HepG2 (cell line): Measurements from ENCODE around the gene BGN. TPM values are rescaled to one million over a fixed set of nuclear protein-coding genes. Genes with fewer than 3 reads are reported as not detected.

Experiments used
- HOXA3 ChIP-seq: sonication (generic); formaldehyde crosslinking; IDR thresholded peaks from 2 replicates; pipeline ENCODE4 v1.5.0; 2020; ENCODE audit warnings: missing genetic modification reagents
- ZBTB38 ChIP-seq: sonication (generic); formaldehyde crosslinking; IDR thresholded peaks from 2 replicates; pipeline ENCODE4 v1.5.1; 2020; ENCODE audit warnings: mild to moderate bottlenecking, missing genetic modification reagents
- ZNF205 ChIP-seq: IDR thresholded peaks from 2 replicates; pipeline ENCODE4 v1.6.1; 2018; ENCODE audit warnings: missing biosample characterization, missing genetic modification reagents
- ZNF230 ChIP-seq: sonication (generic); formaldehyde crosslinking; IDR thresholded peaks from 2 replicates; pipeline ENCODE4 v1.4.0; 2020; ENCODE audit warnings: mild to moderate bottlenecking, missing genetic modification reagents
- ZNF234 ChIP-seq: sonication (generic); formaldehyde crosslinking; conservative IDR thresholded peaks from 2 replicates; pipeline ENCODE4 v1.5.1; 2020; ENCODE audit warnings: mild to moderate bottlenecking, missing genetic modification reagents
- ZNF264 ChIP-seq: sonication (generic); formaldehyde crosslinking; IDR thresholded peaks from 2 replicates; pipeline ENCODE4 v1.4.0; 2020; ENCODE audit warnings: missing genetic modification reagents
- ZNF317 ChIP-seq: sonication (generic); formaldehyde crosslinking; IDR thresholded peaks from 2 replicates; pipeline ENCODE4 v1.5.0; 2020; ENCODE audit warnings: mild to moderate bottlenecking, missing genetic modification reagents
- polyA plus RNA-seq, 8 experiments: library from polyadenylated mRNA; depleted of rRNA in 3 of 8; stranded (reverse) in 7 of 8; unstranded in 1 of 8; fragments of >200 nt; fragmentation: Illumina TruSeq in 4 of 8; extraction: Trizol in 4 of 8; gene quantifications; 2 replicates each; pipeline versions ENCODE4 v1.2.1 to v1.2.3, GENCODE V29; 2011 to 2016; ENCODE audit warnings: low read depth in 4 of 8, missing spikeins in 1 of 8, mixed read lengths in 1 of 8; ENCODE audit not compliant: insufficient read depth in 1 of 8
- total RNA-seq, 5 experiments: library from RNA; depleted of rRNA; stranded (reverse); fragments of >200 nt; fragmentation: Illumina TruSeq; extraction: Trizol; gene quantifications; 2 replicates each; pipeline ENCODE4 v1.2.3, GENCODE V29; 2016; ENCODE audit warnings: low read depth in 1 of 5
- TF ChIP-seq, protein P1 (sequence below): sonication (generic); formaldehyde crosslinking; IDR thresholded peaks from 2 replicates; pipeline ENCODE4 v1.8.0; 2022; ENCODE audit warnings: missing genetic modification reagents, mild to moderate bottlenecking, borderline replicate concordance
- TF ChIP-seq, protein P2 (sequence below): IDR thresholded peaks from 2 replicates; pipeline ENCODE4 v1.6.1; 2018; ENCODE audit warnings: missing genetic modification reagents, mild to moderate bottlenecking, missing compliant biosample characterization
- TF ChIP-seq, protein P3 (sequence below): sonication (generic); formaldehyde crosslinking; conservative IDR thresholded peaks from 2 replicates; pipeline ENCODE4 v1.8.1; 2023; ENCODE audit warnings: missing genetic modification reagents
- TF ChIP-seq, protein P4 (sequence below): IDR thresholded peaks from 2 replicates; pipeline ENCODE4 v1.6.1; 2012; ENCODE audit warnings: inconsistent platforms
- TF ChIP-seq, protein P5 (sequence below): sonication (generic); formaldehyde crosslinking; IDR thresholded peaks from 2 replicates; pipeline ENCODE4 v1.9.0; 2021; ENCODE audit warnings: missing genetic modification reagents, mild to moderate bottlenecking, borderline replicate concordance

BGN gene
- total and polyA plus RNA-seq, 2 of the 13 experiments (the other 11 are each of a cell fraction or from before 2014, with no cell fraction given) = 0.18 to 0.63 TPM

DNA sequence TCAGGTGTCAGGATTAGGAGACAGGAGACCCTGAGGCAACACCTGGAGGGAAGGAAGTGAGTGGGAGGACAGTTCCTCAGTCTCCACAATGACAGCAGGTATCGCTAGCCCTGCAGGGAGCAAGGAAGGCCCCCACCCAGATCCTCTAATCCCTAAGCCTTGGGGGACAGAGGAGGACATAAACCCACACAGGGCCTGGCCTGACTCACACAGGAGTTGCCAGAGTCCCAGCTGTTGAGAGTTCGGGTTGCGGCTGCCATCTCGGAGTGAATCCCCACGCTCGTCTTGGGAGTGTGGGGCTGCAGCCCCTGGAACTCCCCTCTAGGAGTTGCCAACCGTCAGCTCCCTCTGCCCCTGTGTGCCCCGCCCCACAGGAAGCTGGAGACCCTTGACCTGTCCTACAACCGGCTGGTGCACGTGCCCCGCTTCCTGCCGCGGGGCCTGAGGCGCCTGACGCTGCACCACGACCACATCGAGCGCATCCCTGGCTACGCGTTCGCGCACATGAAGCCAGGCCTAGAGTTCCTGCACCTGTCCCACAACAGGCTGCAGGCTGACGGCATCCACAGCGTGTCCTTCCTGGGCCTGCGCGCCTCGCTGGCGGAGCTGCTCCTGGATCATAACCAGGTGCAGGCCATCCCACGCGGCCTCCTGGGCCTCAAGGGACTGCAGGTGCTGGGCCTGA is 9.2 kb upstream of the BGN start (continued):
- TF ChIP-seq, protein P1, sequence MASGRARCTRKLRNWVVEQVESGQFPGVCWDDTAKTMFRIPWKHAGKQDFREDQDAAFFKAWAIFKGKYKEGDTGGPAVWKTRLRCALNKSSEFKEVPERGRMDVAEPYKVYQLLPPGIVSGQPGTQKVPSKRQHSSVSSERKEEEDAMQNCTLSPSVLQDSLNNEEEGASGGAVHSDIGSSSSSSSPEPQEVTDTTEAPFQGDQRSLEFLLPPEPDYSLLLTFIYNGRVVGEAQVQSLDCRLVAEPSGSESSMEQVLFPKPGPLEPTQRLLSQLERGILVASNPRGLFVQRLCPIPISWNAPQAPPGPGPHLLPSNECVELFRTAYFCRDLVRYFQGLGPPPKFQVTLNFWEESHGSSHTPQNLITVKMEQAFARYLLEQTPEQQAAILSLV (CRISPR knock-in tag) = no peak
- peak; percentile 48; the same call in 1 of the 2 replicates for TF ChIP-seq HOXA3
- TF ChIP-seq ZBTB38 (CRISPR knock-in tag) = peak; percentile 95
- no peak for TF ChIP-seq ZNF234 (CRISPR knock-in tag)
- no peak for TF ChIP-seq ZNF264 (CRISPR knock-in tag)
- TF ChIP-seq, protein P2, sequence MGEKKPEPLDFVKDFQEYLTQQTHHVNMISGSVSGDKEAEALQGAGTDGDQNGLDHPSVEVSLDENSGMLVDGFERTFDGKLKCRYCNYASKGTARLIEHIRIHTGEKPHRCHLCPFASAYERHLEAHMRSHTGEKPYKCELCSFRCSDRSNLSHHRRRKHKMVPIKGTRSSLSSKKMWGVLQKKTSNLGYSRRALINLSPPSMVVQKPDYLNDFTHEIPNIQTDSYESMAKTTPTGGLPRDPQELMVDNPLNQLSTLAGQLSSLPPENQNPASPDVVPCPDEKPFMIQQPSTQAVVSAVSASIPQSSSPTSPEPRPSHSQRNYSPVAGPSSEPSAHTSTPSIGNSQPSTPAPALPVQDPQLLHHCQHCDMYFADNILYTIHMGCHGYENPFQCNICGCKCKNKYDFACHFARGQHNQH = no peak
- TF ChIP-seq, protein P3, sequence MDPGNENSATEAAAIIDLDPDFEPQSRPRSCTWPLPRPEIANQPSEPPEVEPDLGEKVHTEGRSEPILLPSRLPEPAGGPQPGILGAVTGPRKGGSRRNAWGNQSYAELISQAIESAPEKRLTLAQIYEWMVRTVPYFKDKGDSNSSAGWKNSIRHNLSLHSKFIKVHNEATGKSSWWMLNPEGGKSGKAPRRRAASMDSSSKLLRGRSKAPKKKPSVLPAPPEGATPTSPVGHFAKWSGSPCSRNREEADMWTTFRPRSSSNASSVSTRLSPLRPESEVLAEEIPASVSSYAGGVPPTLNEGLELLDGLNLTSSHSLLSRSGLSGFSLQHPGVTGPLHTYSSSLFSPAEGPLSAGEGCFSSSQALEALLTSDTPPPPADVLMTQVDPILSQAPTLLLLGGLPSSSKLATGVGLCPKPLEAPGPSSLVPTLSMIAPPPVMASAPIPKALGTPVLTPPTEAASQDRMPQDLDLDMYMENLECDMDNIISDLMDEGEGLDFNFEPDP = 0 out of 2 replicates have a peak, but pooled peaks have one; percentile 21
- TF ChIP-seq ZNF205 (CRISPR knock-in tag) = no peak
- TF ChIP-seq, protein P4, sequence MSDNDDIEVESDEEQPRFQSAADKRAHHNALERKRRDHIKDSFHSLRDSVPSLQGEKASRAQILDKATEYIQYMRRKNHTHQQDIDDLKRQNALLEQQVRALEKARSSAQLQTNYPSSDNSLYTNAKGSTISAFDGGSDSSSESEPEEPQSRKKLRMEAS = no peak
- no peak for TF ChIP-seq ZNF317 (CRISPR knock-in tag)
- no peak for TF ChIP-seq ZNF230
- TF ChIP-seq, protein P5, sequence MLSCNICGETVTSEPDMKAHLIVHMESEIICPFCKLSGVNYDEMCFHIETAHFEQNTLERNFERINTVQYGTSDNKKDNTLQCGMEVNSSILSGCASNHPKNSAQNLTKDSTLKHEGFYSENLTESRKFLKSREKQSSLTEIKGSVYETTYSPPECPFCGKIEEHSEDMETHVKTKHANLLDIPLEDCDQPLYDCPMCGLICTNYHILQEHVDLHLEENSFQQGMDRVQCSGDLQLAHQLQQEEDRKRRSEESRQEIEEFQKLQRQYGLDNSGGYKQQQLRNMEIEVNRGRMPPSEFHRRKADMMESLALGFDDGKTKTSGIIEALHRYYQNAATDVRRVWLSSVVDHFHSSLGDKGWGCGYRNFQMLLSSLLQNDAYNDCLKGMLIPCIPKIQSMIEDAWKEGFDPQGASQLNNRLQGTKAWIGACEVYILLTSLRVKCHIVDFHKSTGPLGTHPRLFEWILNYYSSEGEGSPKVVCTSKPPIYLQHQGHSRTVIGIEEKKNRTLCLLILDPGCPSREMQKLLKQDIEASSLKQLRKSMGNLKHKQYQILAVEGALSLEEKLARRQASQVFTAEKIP (CRISPR knock-in tag) = no peak
- TF ChIP-seq, all 625 proteins: peak for 7
